GM08714 (cell line): Measurements from ENCODE around the gene PPEF1.

Source experiments
- H3K4me3 ChIP-seq: fragments of 200-500 bp; sonication (Bioruptor generic); 2 replicates; pipeline ENCODE4 v1.5.1; 2014; ENCODE audit warnings: mild to moderate bottlenecking, low read length, inconsistent platforms
- ZNF274 ChIP-seq: IDR thresholded peaks from 2 replicates; pipeline ENCODE4 v1.6.1; 2012; ENCODE audit warnings: mild to moderate bottlenecking, low read depth, low read length

PPEF1 gene

DNA sequence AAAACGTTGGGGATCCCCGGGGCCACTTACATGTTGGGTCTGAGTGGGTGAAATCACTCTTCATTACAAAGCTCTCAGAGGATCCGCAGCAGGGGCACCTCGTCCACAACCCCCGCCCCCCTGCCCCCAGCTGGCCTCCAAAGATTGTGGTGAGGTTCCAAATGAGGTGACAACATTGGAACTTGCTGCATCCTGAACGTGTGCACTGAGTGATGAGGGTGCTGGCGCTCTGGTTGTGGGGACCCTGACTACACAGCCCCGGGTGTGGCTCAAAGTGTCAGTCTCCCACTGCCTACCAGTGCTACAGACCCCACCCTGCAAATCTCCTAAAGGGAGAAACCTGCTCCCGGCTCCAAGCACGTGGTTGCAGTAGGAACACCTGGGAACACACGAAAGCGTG is 164.5 kb downstream of the PPEF1 start:
- H3K4me3 ChIP-seq, result no peak overlapping the region
- no peak for TF ChIP-seq ZNF274

DNA sequence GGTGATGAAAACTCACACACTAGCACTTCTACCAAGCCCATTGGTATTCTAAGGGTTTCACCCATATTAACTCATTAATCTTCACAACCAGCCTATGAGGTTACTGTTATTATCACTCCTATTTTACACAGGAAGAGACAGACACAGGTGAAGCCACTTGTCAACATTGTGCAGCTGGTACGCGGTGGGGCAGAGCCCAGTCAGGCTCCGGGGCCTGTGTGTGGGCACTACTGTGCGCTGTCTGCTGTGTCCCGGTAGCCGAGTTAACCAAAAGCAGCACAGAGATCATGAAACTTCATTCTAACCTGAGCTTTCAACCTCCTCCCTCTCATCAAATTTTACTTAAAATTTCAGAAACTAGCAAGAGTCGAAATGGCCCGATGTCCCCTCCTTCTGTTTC is 165.2 kb downstream of the PPEF1 start:
- TF ChIP-seq ZNF274, result no peak
- no peak overlapping the region for H3K4me3 ChIP-seq

DNA sequence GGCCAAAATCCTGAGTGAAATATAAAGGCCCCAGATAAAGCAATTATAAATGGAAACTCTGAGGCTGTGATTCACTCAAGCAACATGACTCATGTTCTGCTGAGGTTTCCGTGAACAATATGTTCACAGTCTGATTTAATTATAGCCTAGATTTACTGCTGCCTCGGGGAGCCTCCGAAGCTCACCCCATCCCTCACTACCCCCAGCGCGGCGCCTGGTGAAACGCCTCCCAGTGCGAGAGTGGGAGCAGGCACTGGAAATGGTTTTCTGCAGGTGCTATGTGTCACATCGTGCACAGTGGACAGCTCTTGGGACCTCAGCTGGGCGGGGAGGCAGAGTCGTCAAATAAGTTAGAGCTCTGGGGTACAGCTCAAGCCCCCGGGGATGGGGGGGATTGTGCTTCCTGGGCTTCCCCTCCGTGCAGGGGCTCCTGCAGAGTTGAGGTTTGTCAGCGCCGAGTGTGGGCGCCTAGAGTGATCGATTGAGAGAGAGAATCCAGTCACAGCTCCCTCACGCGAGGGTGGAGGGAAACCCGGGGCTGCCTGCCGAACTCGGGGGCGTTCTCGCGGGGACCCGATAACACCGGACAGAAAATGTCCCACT is 165.8 kb downstream of the PPEF1 start:
- H3K4me3 ChIP-seq, result no peak overlapping the region
- TF ChIP-seq ZNF274, result no peak

DNA sequence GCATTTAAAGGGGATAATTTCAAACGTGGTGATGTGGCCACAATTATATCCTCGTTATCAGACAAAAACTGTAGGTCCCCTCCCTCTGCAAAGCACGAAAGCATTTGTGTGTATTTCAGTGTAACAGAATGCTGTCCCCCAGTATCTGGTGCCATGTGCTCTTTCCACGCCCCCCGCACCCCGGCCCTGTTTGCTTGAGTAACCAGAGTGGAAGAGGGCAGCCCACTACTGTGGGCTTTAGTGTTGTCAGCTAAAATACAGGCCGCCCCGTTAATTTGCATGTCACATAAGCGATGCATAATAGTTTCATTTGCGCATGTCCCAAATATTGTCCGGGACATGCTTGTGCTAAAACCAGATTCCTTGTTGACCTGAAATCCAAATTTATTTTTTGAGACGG is 166.4 kb downstream of the PPEF1 start:
- H3K4me3 ChIP-seq, result no peak overlapping the region
- no peak for TF ChIP-seq ZNF274

DNA sequence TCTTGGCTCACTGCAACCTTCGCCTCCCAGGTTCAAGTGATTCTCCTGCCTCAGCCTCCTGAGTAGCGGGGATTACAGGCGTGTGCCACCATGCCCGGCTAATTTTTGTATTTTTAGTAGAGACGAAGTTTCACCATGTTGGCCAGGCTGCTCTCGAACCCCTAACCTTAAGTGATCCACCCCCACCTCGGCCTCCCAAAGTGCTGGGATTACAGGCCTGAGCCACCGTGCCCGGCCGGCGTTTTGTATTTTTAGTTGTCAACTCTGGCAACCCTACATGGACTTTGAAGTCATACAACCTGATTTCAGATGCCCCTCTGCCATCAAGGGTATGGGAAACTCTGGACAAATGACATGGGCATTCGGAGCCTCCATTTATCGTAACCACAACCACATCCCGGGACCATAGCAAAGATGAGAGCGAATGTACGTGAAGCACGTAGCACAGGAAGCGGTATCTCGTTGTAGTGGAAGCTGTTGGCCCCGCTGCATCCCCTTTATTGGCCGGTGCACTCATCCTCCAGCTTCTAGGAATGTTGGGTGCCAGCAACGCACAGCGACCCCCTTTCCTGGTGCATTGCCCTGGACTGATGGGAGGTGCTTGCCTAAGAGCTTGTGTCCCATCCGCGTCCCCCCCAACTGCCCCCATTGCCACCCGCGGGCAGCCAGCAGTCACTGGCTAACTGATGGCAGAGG is 167.3 kb downstream of the PPEF1 start:
- H3K4me3 ChIP-seq, result no peak overlapping the region
- no peak for TF ChIP-seq ZNF274

DNA sequence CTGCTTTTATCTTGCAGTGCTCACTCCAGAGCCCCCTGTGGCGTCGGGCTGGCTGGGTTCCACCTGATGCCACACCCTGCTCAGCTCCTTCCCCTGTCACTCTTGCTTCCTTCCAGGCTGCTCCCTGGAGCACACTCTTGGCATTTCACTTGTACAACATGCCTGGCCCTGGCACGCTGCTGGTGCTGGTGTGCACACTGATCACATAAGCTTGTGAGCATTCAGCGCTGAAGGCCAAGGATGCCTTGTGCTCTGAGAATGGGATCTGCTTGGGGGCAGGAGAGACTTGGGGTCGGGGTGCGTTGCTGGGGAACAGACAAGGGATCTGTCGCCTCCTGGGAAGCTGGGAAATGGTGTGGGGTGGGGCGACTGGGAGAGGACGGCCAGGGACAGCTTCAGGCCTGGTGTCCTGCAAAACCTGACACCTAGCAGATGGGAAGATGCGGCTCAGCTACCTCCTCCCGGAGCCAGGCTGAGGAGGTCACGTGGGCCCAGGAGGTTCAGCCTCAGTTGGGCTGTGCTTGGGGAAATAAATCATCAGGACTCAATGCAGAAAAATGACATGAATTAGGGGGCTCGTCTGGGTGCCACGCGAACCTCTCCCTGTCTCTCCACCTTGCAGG is 167.9 kb downstream of the PPEF1 start:
- no peak for TF ChIP-seq ZNF274
- no peak overlapping the region for H3K4me3 ChIP-seq

DNA sequence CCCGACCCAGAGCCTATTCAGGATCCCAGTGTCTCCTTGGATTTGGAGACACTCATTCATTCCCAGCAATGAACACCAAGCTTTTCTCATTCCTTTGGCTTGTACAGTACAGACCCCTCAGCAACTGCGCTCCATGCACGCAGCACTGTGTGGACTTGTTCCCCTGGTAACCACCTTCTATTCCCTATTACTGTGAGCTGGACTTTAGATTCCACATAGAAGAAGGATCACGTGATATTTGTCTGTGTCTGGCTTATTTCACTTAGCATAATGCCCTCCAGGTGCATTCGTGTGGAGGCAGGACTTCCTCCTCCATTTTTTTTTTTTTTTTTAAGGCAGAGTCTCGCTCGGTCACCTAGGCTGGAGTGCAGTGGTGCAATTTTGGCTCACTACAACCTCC is 170.0 kb downstream of the PPEF1 start:
- H3K4me3 ChIP-seq, result no peak overlapping the region
- TF ChIP-seq ZNF274, result no peak
